ENCODE data around the gene SYP.

- TF ChIP-seq CTCF (IDR thresholded peaks at IDR 0.05) (no peak), ZFX (IDR thresholded peaks at IDR 0.05; ENCODE audit: borderline replicate concordance) (no peak)
These were observed 27.7 kb upstream of the SYP start for GRCh38 chrX:49227726-49228125.
